GM12864 (cell line): ENCODE results near the gene TMEM259.
A peak's percentile ranks its signal among the peaks of the same experiment; 100 is the strongest.

ENCODE experiments used
- DNase-seq: peaks from one replicate; pipeline ENCODE4 v3.0.0-alpha.2; 2011; ENCODE audit warnings: low read depth
- H3K4me3 ChIP-seq: 2 replicates; pipeline ENCODE4 v1.5.1; 2011; ENCODE audit warnings: mild to moderate bottlenecking, low read depth, low read length, control low read depth
- TF ChIP-seq, protein P1 (sequence below): IDR thresholded peaks from 2 replicates; pipeline ENCODE4 v1.5.1; 2011; ENCODE audit warnings: low read depth, mild to moderate bottlenecking, moderate library complexity, low read length, control low read depth, inconsistent platforms; ENCODE audit errors: missing control alignments

Gene TMEM259

DNA sequence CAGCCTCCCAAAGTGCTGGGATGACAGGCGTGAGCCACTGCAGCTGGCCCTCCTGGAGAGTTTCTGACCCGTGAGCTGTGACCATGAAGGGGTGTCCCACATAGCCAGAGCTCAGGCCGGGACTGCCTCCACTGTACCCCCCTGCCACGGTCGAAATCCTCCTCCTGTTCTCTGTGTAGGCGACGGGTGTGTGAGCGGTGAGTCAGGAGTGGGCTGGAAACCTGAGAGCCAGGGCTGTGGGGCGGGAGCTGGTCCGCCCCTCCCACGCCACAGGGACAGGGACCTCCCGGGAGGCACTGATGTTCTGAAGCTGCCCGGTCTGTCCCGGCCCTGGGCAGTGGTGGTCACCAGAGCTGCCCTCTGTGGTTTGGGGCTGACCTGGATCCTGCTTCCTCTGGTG lies 32.8 kb downstream of the TMEM259 start:
- no peak overlapping the region for H3K4me3 ChIP-seq
- DNase-seq = no peak
- TF ChIP-seq, protein P1, sequence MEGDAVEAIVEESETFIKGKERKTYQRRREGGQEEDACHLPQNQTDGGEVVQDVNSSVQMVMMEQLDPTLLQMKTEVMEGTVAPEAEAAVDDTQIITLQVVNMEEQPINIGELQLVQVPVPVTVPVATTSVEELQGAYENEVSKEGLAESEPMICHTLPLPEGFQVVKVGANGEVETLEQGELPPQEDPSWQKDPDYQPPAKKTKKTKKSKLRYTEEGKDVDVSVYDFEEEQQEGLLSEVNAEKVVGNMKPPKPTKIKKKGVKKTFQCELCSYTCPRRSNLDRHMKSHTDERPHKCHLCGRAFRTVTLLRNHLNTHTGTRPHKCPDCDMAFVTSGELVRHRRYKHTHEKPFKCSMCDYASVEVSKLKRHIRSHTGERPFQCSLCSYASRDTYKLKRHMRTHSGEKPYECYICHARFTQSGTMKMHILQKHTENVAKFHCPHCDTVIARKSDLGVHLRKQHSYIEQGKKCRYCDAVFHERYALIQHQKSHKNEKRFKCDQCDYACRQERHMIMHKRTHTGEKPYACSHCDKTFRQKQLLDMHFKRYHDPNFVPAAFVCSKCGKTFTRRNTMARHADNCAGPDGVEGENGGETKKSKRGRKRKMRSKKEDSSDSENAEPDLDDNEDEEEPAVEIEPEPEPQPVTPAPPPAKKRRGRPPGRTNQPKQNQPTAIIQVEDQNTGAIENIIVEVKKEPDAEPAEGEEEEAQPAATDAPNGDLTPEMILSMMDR = no peak

DNA sequence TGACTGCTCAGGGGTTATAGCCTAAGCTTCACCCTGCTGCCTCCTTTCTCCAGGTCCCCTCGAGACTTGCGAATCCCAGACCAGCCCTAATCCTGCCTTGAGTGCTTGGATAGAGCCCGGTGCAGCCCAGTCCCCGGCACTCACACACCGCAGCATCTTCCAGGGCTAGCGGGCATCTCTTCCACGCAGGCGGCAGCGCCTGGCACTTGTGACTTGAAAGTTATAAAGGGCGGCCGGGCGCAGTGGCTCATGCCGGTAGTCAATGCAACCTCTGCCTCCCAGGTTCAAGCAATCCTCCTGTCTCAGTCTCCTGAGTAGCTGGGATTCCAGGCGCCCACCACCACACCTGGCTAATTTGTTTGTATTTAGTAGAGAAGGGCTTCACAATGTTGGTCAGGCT lies 34.8 kb downstream of the TMEM259 start:
- TF ChIP-seq, protein P1 = no peak
- DNase-seq = no peak
- no peak overlapping the region for H3K4me3 ChIP-seq

DNA sequence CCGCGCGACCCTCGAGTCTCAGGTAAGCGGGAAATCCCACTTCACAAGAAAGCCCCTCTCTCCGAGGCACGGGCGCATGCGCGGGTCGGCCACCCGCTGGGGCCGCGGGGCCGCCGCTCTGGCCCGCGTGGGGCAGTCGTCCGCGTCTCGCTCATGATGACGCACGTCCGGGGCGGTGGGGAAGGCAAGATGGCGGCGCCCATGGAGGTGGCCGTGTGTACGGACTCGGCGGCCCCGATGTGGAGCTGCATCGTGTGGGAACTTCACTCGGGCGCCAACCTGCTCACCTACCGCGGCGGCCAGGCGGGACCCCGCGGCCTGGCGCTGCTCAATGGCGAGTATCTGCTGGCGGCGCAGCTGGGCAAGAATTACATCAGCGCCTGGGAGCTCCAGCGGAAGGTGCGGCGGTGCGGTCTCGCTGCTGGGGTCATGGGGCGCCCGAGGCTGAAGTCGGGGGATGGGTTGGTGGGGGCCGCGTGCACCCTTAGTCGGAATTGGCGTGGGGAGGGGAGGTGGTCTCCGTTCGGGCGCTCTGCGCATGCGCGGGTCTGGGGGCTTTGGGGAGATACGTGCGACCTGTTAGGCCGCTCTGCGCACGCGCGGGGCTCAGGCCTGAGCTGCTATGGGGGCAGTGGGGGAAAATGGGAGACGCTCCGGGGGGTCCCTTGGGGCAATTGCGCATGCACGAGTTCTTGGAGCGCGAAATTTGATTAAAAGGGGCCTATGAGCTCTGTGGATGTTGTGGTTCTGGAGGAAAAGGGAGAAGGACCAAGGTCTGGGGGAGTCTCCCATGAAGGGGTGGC lies 36.6 kb downstream of the TMEM259 start, which contains the start of gene WDR18:
Gene WDR18, plus strand, starts transcription at position 181 of the 803 bp plus-strand sequence. Its CDS starts 9 bp downstream, at position 190.
- TF ChIP-seq, protein P1 = peak; percentile 11
- peak; percentile 63 for DNase-seq
- peak within 1 kb of the TSS; percentile 95 for H3K4me3 ChIP-seq

DNA sequence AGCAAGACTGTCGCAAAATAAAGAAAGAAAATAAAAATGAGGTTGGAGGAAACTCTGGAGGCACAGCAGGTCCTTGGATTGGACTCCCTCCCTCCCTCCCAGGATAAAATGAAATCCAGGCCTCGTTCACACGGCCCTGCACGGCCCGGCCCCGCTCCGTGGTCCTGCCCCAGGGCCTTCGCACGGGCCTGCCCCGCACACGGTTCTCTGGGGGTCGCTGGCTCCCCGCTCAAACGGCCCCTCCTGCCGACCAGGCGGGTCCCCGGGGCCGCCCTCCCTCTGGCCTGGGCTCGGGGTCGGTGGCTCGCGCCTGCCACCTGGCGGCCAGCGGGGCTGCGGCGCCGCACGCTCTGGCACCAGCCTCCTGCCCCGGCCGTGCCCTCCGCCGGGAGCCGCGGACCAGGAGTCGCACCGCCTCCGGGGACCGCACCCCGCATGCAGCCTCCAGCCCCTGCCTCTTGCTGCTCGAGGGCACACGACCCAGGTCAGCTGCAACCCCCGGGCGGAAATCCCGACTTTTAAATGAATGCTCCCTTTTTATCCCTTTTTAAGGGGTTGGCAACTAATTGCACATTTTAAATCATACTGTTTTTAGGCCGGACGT lies 38.3 kb downstream of the TMEM259 start:
- no peak for DNase-seq
- peak overlapping the region; percentile 43 for H3K4me3 ChIP-seq
- TF ChIP-seq, protein P1 = peak; percentile 75

DNA sequence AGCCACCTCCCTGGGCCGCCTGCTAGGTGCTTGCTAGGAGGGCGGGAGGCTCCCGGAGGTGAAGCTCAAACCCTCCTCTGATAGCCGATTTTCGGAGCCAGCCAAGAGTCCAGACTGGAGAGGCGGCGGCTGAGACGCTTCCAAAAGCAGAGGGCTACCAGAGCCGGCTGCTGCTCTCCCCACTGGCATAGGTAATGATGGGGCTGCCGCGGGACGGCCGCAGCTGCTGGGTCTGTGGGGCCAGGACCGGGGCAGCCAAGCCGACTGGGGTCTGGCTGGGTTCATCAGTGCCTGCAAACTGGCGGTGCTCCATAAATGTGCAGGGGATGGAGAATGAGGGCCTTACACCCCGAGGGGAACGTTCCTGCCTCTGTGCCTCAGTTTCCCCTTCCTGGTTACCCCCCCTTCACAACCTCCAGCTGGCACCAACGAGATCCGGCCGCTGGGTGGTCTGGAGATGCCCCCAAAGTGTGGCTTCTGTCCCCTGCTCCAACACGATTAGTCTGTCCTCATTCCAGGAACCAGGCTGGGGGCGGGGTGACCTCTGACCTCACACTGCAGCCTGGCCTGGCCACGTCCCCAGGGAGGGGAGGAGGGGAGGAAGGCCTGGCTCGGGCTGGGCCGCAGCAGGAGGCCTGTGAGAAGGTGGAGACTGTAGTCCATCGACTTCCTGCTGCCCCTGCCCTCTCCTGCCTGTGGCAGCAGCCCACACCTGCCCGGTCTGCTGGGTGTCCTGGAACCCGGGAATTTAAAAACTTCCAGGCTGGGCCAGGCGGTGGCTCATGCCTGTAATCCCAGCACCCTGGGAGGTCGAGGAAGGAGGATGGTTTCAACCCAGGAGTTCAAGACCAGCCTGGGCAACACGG lies 40.6 kb downstream of the TMEM259 start:
- no peak overlapping the region for H3K4me3 ChIP-seq
- TF ChIP-seq, protein P1 = no peak
- DNase-seq = no peak

DNA sequence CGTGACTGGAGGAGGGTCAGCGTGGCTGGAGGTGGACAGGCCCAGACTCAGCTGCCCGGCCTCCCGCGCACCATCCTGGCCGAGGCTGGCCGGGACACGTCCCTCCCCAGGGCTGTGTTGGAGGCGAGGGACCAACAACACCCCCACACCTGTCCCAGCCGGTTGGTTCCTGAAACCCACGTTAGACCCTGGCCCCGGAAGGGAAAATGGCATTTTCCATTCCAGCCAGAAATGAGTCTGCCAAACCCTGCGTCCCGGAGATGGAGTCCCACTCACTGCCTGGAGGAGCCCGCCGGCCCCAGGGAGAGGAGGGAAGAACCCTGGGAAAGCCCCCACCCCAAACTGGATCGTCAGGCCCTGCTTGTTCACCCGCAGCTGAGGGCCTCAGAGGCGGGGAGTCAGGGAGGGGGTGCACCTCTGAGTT lies 41.6 kb downstream of the TMEM259 start:
- TF ChIP-seq, protein P1 = no peak
- no peak overlapping the region for H3K4me3 ChIP-seq
- no peak for DNase-seq
